Neural cell (in vitro differentiated cells): ENCODE results near the gene NOC4L. TPM values are rescaled to one million over a fixed set of nuclear protein-coding genes. Genes with fewer than 3 reads are reported as not detected.

Experiments used
- H2AFZ ChIP-seq: fragments of 200-600, 300-800 bp; sonication (generic), shearing (Covaris generic); 2 replicates; pipeline ENCODE4 v1.6.0; 2014; ENCODE audit warnings: low read depth, mild to moderate bottlenecking, antibody characterized with exemption, low read length, moderate library complexity
- H3F3A ChIP-seq: fragments of 200-600 bp; shearing (Covaris generic); 2 replicates; pipeline ENCODE4 v1.6.1; 2016; ENCODE audit warnings: mild to moderate bottlenecking, moderate library complexity, mixed read lengths, antibody characterized with exemption, low read length; ENCODE audit not compliant: insufficient read depth, poor library complexity, severe bottlenecking
- H3K27ac ChIP-seq: fragments of 200-600, 300-800 bp; sonication (generic), shearing (Covaris generic); 2 replicates; pipeline ENCODE4 v1.5.1; 2014; ENCODE audit warnings: mild to moderate bottlenecking, low read length, moderate library complexity
- H3K27me3 ChIP-seq: fragments of 300-800, 200-600 bp; sonication (generic), shearing (Covaris generic); 2 replicates; pipeline ENCODE4 v1.6.0; 2014; ENCODE audit warnings: mild to moderate bottlenecking, low read depth, low read length, moderate library complexity; ENCODE audit not compliant: insufficient read depth
- H3K36me3 ChIP-seq: fragments of 300-800, 200-600 bp; sonication (generic), shearing (Covaris generic); 2 replicates; pipeline ENCODE4 v1.5.1; 2014; ENCODE audit warnings: mild to moderate bottlenecking, antibody characterized with exemption, low read length, moderate library complexity; ENCODE audit not compliant: insufficient read depth
- H3K4me2 ChIP-seq: fragments of 300-800, 200-600 bp; sonication (generic), shearing (Covaris generic); 2 replicates; pipeline ENCODE4 v1.6.0; 2014; ENCODE audit warnings: mild to moderate bottlenecking, low read length
- H3K4me3 ChIP-seq: fragments of 300-800, 200-600 bp; sonication (generic), shearing (Covaris generic); 2 replicates; pipeline ENCODE4 v1.5.1; 2014; ENCODE audit warnings: mild to moderate bottlenecking, low read length, moderate library complexity
- H3K79me2 ChIP-seq: fragments of 200-600 bp; shearing (Covaris generic); replicated peaks from 2 replicates; pipeline ENCODE4 v1.6.0; 2014; ENCODE audit warnings: mild to moderate bottlenecking, low read length, moderate library complexity; ENCODE audit not compliant: insufficient read depth
- H3K9ac ChIP-seq: fragments of 300-800, 200-600 bp; sonication (generic), shearing (Covaris generic); 2 replicates; pipeline ENCODE4 v1.6.1; 2016; ENCODE audit warnings: mild to moderate bottlenecking, low read length, mixed read lengths
- H3K9me2 ChIP-seq: fragments of 200-600 bp; shearing (Covaris generic); 2 replicates; pipeline ENCODE4 v1.6.1; 2016; ENCODE audit warnings: mild to moderate bottlenecking, low read length, mixed read lengths; ENCODE audit not compliant: insufficient read depth
- H3K9me3 ChIP-seq: fragments of 200-600, 300-800 bp; sonication (generic), shearing (Covaris generic); 2 replicates; pipeline ENCODE4 v1.6.1; 2016; ENCODE audit warnings: mild to moderate bottlenecking, mixed run types, low read length, moderate library complexity, mixed read lengths
- H4K20me1 ChIP-seq: fragments of 200-600 bp; shearing (Covaris generic); 2 replicates; pipeline ENCODE4 v1.6.1; 2016; ENCODE audit warnings: mild to moderate bottlenecking, mixed run types; ENCODE audit not compliant: insufficient read depth
- CTCF ChIP-seq: fragments of 450-650 bp; IDR thresholded peaks from 2 replicates; pipeline ENCODE4 v1.5.1; 2014; ENCODE audit warnings: antibody characterized with exemption, mild to moderate bottlenecking, moderate library complexity; ENCODE audit not compliant: poor library complexity, severe bottlenecking
- EP300 ChIP-seq: fragments of 450-650 bp; conservative IDR thresholded peaks from 2 replicates; pipeline ENCODE4 v1.6.1; 2014; ENCODE audit warnings: antibody characterized with exemption, mild to moderate bottlenecking, moderate library complexity; ENCODE audit not compliant: poor library complexity, severe bottlenecking
- EZH2 ChIP-seq: fragments of 200-600, 300-800 bp; shearing (Covaris generic), sonication (generic); IDR thresholded peaks from 2 replicates; pipeline ENCODE4 v1.6.1; 2014; ENCODE audit warnings: antibody characterized with exemption, low read length, borderline replicate concordance, mild to moderate bottlenecking; ENCODE audit not compliant: insufficient read depth, poor library complexity, severe bottlenecking
- MXI1 ChIP-seq: fragments of 450-650 bp; conservative IDR thresholded peaks from 2 replicates; pipeline ENCODE4 v1.6.1; 2014; ENCODE audit warnings: antibody characterized with exemption, mild to moderate bottlenecking; ENCODE audit not compliant: poor library complexity, severe bottlenecking
- POLR2AphosphoS5 ChIP-seq: IDR thresholded peaks from 2 replicates; pipeline ENCODE4 v1.6.1; 2012
- RAD21 ChIP-seq: fragments of 450-650 bp; conservative IDR thresholded peaks from 2 replicates; pipeline ENCODE4 v1.6.1; 2014; ENCODE audit warnings: antibody characterized with exemption, mild to moderate bottlenecking, moderate library complexity
- SMC3 ChIP-seq: fragments of 450-650 bp; conservative IDR thresholded peaks from 2 replicates; pipeline ENCODE4 v1.6.1; 2014; ENCODE audit warnings: antibody characterized with exemption, mild to moderate bottlenecking, moderate library complexity; ENCODE audit not compliant: poor library complexity
- TAF1 ChIP-seq: IDR thresholded peaks from 2 replicates; pipeline ENCODE4 v1.6.1; 2012; ENCODE audit warnings: low read depth
- polyA plus RNA-seq: library from polyadenylated mRNA; depleted of rRNA; stranded (reverse); fragments of >200 nt; gene quantifications from 2 replicates; pipeline ENCODE4 v1.2.3, GENCODE V29; 2014
- TF ChIP-seq, protein P1 (sequence below): IDR thresholded peaks from 2 replicates; pipeline ENCODE4 v1.6.1; 2012; ENCODE audit warnings: borderline replicate concordance

Gene NOC4L
- polyA plus RNA-seq, 1 donor from 2014 or later = 26.9 TPM

GRCh38 chr12:132158677-132159554 lies 14.7 kb downstream of the NOC4L start:
- TF ChIP-seq SMC3 = no peak
- no peak for TF ChIP-seq MXI1
- TF ChIP-seq RAD21 = no peak
- no peak for TF ChIP-seq TAF1
- TF ChIP-seq EP300 = no peak
- TF ChIP-seq EZH2 = no peak
- no peak for TF ChIP-seq CTCF
- Histone ChIP-seq H3K4me2 (no peak overlapping the region), H3K79me2 (no peaks in the 10 kb centered on the region), H3F3A (no peaks in the 10 kb centered on the region), H2AFZ (no peak overlapping the region), H3K4me3 (no peak overlapping the region), H3K27me3 (no peaks in the 10 kb centered on the region), H3K27ac (no peak overlapping the region), H4K20me1 (no peaks in the 10 kb centered on the region), H3K9ac (no peak overlapping the region), H3K9me2 (no peaks in the 10 kb centered on the region), H3K9me3 (no peaks in the 10 kb centered on the region), H3K36me3 (no peaks in the 10 kb centered on the region)

DNA sequence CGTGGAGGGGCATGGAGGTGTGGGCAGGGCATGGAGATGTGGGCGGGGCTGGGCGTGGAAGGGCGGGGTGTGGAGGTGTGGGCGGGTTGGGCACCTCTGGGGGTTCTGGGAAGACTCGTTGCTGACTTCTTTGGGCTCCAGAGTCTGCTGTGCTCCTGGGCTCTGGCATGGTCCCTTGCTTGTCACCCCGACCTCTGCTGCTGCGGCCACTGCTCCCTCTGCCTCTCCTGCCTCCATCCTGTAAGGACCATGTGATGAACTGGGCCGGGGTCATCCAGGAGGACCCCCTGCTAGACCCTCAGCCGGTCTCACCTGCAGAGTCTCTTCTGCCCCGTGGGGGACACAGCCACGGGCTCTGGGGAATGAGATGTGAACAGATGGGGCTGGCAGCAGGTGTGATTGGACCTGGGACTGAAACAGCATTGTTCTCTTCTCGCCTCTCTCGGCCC lies 15.3 kb downstream of the NOC4L start:
- H4K20me1 ChIP-seq = no peaks in the 10 kb centered on the region
- H3F3A ChIP-seq = no peaks in the 10 kb centered on the region
- no peak overlapping the region for H2AFZ ChIP-seq
- no peaks in the 10 kb centered on the region for H3K36me3 ChIP-seq
- no peaks in the 10 kb centered on the region for H3K79me2 ChIP-seq
- no peaks in the 10 kb centered on the region for H3K9me2 ChIP-seq
- no peaks in the 10 kb centered on the region for H3K27me3 ChIP-seq
- TF ChIP-seq EP300 = no peak
- no peak for TF ChIP-seq EZH2
- TF ChIP-seq POLR2AphosphoS5 = no peak
- TF ChIP-seq SMC3 = no peak
- TF ChIP-seq TAF1 = no peak
- TF ChIP-seq RAD21 = no peak
- no peaks in the 10 kb centered on the region for H3K9me3 ChIP-seq
- H3K4me3 ChIP-seq = no peak overlapping the region
- no peak overlapping the region for H3K9ac ChIP-seq
- H3K27ac ChIP-seq = no peak overlapping the region
- H3K4me2 ChIP-seq = no peak overlapping the region

DNA sequence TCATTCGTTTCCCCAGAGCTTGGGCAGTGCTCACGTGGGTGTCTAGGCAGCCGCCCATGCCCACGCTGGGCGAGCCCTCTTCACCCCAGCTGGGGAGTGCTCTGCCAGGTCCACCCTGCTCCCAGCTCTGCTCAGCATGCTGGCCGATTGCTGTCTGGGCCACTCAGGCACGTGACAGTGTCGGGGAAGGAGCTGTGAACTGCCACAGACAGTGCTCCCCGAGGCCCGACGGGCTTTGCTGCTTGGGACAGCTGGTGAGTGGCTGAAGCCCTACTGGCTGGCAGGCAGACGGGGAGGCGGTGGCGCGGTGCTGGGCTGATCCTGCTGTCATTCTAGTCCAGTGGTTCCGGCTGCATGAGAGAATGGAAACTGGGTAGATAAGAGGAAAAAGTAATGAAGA lies 15.8 kb downstream of the NOC4L start:
- H3K27ac ChIP-seq = no peak overlapping the region
- TF ChIP-seq EP300 (no peak), POLR2AphosphoS5 (no peak), MXI1 (no peak), TAF1 (no peak), SMC3 (no peak), RAD21 (no peak), EZH2 (no peak), CTCF (no peak)
- TF ChIP-seq, protein P1, sequence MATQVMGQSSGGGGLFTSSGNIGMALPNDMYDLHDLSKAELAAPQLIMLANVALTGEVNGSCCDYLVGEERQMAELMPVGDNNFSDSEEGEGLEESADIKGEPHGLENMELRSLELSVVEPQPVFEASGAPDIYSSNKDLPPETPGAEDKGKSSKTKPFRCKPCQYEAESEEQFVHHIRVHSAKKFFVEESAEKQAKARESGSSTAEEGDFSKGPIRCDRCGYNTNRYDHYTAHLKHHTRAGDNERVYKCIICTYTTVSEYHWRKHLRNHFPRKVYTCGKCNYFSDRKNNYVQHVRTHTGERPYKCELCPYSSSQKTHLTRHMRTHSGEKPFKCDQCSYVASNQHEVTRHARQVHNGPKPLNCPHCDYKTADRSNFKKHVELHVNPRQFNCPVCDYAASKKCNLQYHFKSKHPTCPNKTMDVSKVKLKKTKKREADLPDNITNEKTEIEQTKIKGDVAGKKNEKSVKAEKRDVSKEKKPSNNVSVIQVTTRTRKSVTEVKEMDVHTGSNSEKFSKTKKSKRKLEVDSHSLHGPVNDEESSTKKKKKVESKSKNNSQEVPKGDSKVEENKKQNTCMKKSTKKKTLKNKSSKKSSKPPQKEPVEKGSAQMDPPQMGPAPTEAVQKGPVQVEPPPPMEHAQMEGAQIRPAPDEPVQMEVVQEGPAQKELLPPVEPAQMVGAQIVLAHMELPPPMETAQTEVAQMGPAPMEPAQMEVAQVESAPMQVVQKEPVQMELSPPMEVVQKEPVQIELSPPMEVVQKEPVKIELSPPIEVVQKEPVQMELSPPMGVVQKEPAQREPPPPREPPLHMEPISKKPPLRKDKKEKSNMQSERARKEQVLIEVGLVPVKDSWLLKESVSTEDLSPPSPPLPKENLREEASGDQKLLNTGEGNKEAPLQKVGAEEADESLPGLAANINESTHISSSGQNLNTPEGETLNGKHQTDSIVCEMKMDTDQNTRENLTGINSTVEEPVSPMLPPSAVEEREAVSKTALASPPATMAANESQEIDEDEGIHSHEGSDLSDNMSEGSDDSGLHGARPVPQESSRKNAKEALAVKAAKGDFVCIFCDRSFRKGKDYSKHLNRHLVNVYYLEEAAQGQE = no peak
- no peak overlapping the region for H3K9ac ChIP-seq
- H3K9me3 ChIP-seq = no peaks in the 10 kb centered on the region
- H3K4me2 ChIP-seq = no peak overlapping the region
- no peaks in the 10 kb centered on the region for H3K9me2 ChIP-seq
- no peaks in the 10 kb centered on the region for H4K20me1 ChIP-seq
- no peaks in the 10 kb centered on the region for H3K27me3 ChIP-seq
- H3K4me3 ChIP-seq = no peak overlapping the region
- H3K36me3 ChIP-seq = no peaks in the 10 kb centered on the region
- H2AFZ ChIP-seq = no peak overlapping the region
- no peaks in the 10 kb centered on the region for H3K79me2 ChIP-seq
- H3F3A ChIP-seq = no peaks in the 10 kb centered on the region
